Urinary bladder (tissue), 4 donors: ENCODE results near the gene NCF4. TPM values are rescaled to one million over a fixed set of nuclear protein-coding genes. Genes with fewer than 3 reads are reported as not detected.
A peak's percentile ranks its signal among the peaks of the same experiment; 100 is the strongest.

Experiments
- DNase-seq: peaks from one replicate; pipeline ENCODE4 v3.0.0-alpha.2; 2015; ENCODE audit errors: extremely low spot score
- H3K27ac ChIP-seq: one replicate; pipeline ENCODE4 v1.5.1; 2013; ENCODE audit warnings: low read depth, mild to moderate bottlenecking, moderate library complexity
- H3K36me3 ChIP-seq: one replicate; pipeline ENCODE4 v1.6.1; 2013; ENCODE audit warnings: mild to moderate bottlenecking, moderate library complexity; ENCODE audit not compliant: insufficient read depth
- H3K4me1 ChIP-seq: one replicate; pipeline ENCODE4 v1.6.1; 2013; ENCODE audit warnings: mild to moderate bottlenecking, moderate library complexity; ENCODE audit not compliant: insufficient read depth
- H3K4me3 ChIP-seq: one replicate; pipeline ENCODE4 v1.5.1; 2013; ENCODE audit warnings: low read depth, low read length
- WGBS: extraction: QIAGEN DNeasy Blood & Tissue Kit; methylation state at CpG from one replicate; pipeline ENCODE4 v1.1.7; 2013; 5-methylcytosine and 5-hydroxymethylcytosine counted together
- polyA plus RNA-seq: library from polyadenylated mRNA; stranded (reverse); fragments of 200-250 nt; gene quantifications from one replicate; pipeline ENCODE4 v1.2.3, GENCODE V29; 2013
- total RNA-seq: library from RNA; depleted of rRNA; stranded (reverse); fragments of >200 nt; gene quantifications from one replicate; pipeline ENCODE4 v1.2.3, GENCODE V29; 2014
- donor health status: healthy with polysubstance abuse.
- donor health status: healthy.

The NCF4 gene
- total and polyA plus RNA-seq, 2 donors: 9.7 to 11.9 TPM

- Histone ChIP-seq H3K4me3 (no peak overlapping the region), H3K4me1 (no peaks in the 10 kb centered on the region), H3K27ac (no peak overlapping the region), H3K36me3 (no peaks in the 10 kb centered on the region)
- 85% methylated on average over 10 of the region's 10 CpGs for WGBS
- no peak for DNase-seq
These were observed 10.1 kb upstream of the NCF4 start for GRCh38 chr22:36850682-36851081.

GRCh38 chr22:36852056-36852973 lies 8.5 kb upstream of the NCF4 start:
- Histone ChIP-seq H3K36me3 (no peaks in the 10 kb centered on the region), H3K4me1 (no peaks in the 10 kb centered on the region), H3K27ac (no peak overlapping the region), H3K4me3 (no peak overlapping the region)
- WGBS: 86% methylated on average over 7 of the region's 7 CpGs
- DNase-seq: no peak

GRCh38 chr22:36853407-36854099 lies 7.3 kb upstream of the NCF4 start:
- 55% methylated on average over 16 of the region's 16 CpGs for WGBS
- Histone ChIP-seq H3K36me3 (no peaks in the 10 kb centered on the region), H3K4me3 (no peak overlapping the region), H3K4me1 (no peaks in the 10 kb centered on the region), H3K27ac (no peak overlapping the region)
- no peak for DNase-seq

GRCh38 chr22:36855478-36855877 lies 5.3 kb upstream of the NCF4 start:
- H3K4me3 ChIP-seq: no peak overlapping the region
- no peak overlapping the region for H3K27ac ChIP-seq
- 84% methylated on average over 3 of the region's 3 CpGs for WGBS
- no peaks in the 10 kb centered on the region for H3K36me3 ChIP-seq
- no peak for DNase-seq
- H3K4me1 ChIP-seq: no peaks in the 10 kb centered on the region

GRCh38 chr22:36856121-36856791 lies 4.5 kb upstream of the NCF4 start:
- no peak overlapping the region for H3K4me3 ChIP-seq
- 4% methylated on average over 30 of the region's 30 CpGs for WGBS
- no peaks in the 10 kb centered on the region for H3K36me3 ChIP-seq
- H3K4me1 ChIP-seq: no peaks in the 10 kb centered on the region
- DNase-seq: peak; percentile 80
- H3K27ac ChIP-seq: no peak overlapping the region

- no peak overlapping the region for H3K27ac ChIP-seq
- no peaks in the 10 kb centered on the region for H3K4me1 ChIP-seq
- no peak for DNase-seq
- WGBS: 68% methylated on average over 8 of the region's 8 CpGs
- no peak overlapping the region for H3K4me3 ChIP-seq
- H3K36me3 ChIP-seq: no peaks in the 10 kb centered on the region
These were observed 4.0 kb upstream of the NCF4 start for GRCh38 chr22:36856792-36857135.

GRCh38 chr22:36858156-36858555 lies 2.6 kb upstream of the NCF4 start:
- no peak overlapping the region for H3K4me3 ChIP-seq
- DNase-seq: no peak
- no peaks in the 10 kb centered on the region for H3K36me3 ChIP-seq
- H3K27ac ChIP-seq: no peak overlapping the region
- no peaks in the 10 kb centered on the region for H3K4me1 ChIP-seq
- 61% methylated on average over 9 of the region's 9 CpGs for WGBS

- Histone ChIP-seq H3K36me3 (no peaks in the 10 kb centered on the region), H3K4me3 (no peak overlapping the region), H3K27ac (no peak overlapping the region), H3K4me1 (no peaks in the 10 kb centered on the region)
- 92% methylated on average over 2 of the region's 2 CpGs for WGBS
- DNase-seq: no peak
These were observed 1.8 kb upstream of the NCF4 start for GRCh38 chr22:36858966-36859365.

GRCh38 chr22:36860017-36860416 lies 789 bp upstream of the NCF4 start:
- no peaks in the 10 kb centered on the region for H3K4me1 ChIP-seq
- H3K36me3 ChIP-seq: no peaks in the 10 kb centered on the region
- no peak overlapping the region for H3K27ac ChIP-seq
- WGBS: 67% methylated on average over 6 of the region's 6 CpGs
- no peak overlapping the region for H3K4me3 ChIP-seq
- DNase-seq: no peak

GRCh38 chr22:36860438-36860820 lies 377 bp upstream of the NCF4 start:
- no peaks in the 10 kb centered on the region for H3K36me3 ChIP-seq
- no peaks in the 10 kb centered on the region for H3K4me1 ChIP-seq
- no peak overlapping the region for H3K4me3 ChIP-seq
- no peak for DNase-seq
- WGBS: 99% methylated on average over 2 of the region's 2 CpGs
- no peak overlapping the region for H3K27ac ChIP-seq

GRCh38 chr22:36862251-36863242 lies 1.7 kb downstream of the NCF4 start:
- H3K27ac ChIP-seq: no peak overlapping the region
- H3K36me3 ChIP-seq: no peaks in the 10 kb centered on the region
- H3K4me3 ChIP-seq: no peak overlapping the region
- no peaks in the 10 kb centered on the region for H3K4me1 ChIP-seq
- 75% methylated on average over 26 of the region's 26 CpGs for WGBS
- DNase-seq: no peak

- H3K4me1 ChIP-seq: no peaks in the 10 kb centered on the region
- no peaks in the 10 kb centered on the region for H3K36me3 ChIP-seq
- WGBS: 74% methylated on average over 11 of the region's 11 CpGs
- no peak overlapping the region for H3K4me3 ChIP-seq
- no peak overlapping the region for H3K27ac ChIP-seq
- DNase-seq: no peak
These were observed 2.5 kb downstream of the NCF4 start for GRCh38 chr22:36863281-36863680.

GRCh38 chr22:36863979-36864378 lies 3.2 kb downstream of the NCF4 start:
- H3K36me3 ChIP-seq: no peaks in the 10 kb centered on the region
- H3K27ac ChIP-seq: no peak overlapping the region
- DNase-seq: no peak
- no peaks in the 10 kb centered on the region for H3K4me1 ChIP-seq
- no peak overlapping the region for H3K4me3 ChIP-seq
- WGBS: 89% methylated on average over 6 of the region's 6 CpGs
